AG20443 (cell line): Measurements from ENCODE around the gene TMEM132C.
"Not testable (repeated sequence)": the region's sequence is repeated elsewhere in the genome, so short reads cannot be mapped to it uniquely, and the experiment has no call there.

Experiments
- DNase-seq: peaks from one replicate; pipeline ENCODE4 v3.0.0; 2012; ENCODE audit warnings: low spot score, mixed read lengths

TMEM132C gene

DNA sequence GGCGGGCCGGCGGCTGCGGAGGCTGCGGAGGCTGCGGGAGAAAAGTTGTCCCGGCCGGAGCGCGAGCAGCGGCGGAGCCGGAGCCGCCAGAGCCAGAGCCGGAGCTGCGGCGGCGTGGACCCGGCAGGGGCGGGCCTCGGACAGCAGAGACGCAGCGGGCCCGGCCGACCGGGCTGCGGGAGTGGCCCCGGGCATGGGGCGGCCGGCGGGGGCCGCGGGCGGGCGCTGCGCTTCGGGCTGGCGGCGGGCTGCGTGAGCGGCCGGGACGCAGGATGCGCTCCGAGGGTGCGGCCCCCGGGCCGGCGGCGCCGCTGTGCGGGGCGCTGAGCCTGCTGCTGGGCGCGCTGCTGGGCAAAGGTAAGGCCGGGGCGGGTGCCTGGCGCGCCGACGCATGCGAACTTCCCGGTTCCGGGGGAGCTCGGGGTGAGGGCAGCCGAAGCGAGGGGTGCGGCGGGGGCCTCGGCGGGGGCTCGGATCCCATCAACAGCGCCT is at the start of gene TMEM132C:
Gene TMEM132C, plus strand, starts transcription at position 40 of the 492 bp plus-strand sequence. Its CDS starts 233 bp downstream, at position 273.
- DNase-seq = peak; percentile 20

DNA sequence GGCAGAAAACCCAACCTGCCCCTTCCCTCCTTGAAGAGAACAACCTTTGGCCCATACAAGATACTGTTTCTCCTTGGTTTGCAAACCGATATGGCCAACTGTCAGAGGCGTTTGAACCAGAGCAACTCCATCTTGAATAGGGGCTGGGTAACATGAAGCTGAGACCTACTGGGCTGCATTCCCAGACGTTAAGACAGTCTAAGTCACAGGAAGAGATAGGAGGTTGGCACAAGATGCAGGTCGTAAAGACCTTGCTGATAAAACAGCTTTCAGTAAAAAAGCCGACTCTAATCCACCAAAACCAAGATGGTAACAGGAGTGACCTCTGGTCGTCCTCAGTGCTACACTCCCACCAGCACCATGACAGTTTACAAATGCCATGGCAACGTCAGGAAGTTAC is 42.7 kb upstream of the TMEM132C start:
- no peak for DNase-seq

DNA sequence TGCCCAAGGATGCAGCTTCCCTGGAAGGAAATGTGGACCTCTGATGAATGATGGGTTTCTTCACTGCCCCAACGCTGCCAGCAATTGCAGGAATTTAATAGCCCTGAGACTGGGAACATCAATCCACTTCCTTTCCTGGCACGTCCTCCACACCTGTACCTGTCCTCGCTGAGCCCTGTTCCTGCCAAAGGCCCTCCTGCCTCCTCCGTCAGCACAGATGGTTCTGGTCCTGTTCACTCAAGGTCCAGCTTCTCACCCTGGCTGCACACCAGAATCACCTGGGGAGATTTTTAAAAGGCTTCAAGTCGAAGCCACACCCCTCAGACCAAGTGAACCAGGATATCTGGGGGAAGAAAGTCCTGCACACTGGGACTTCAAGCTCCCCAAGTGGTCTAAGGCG is 38.4 kb upstream of the TMEM132C start:
- DNase-seq = no peak

DNA sequence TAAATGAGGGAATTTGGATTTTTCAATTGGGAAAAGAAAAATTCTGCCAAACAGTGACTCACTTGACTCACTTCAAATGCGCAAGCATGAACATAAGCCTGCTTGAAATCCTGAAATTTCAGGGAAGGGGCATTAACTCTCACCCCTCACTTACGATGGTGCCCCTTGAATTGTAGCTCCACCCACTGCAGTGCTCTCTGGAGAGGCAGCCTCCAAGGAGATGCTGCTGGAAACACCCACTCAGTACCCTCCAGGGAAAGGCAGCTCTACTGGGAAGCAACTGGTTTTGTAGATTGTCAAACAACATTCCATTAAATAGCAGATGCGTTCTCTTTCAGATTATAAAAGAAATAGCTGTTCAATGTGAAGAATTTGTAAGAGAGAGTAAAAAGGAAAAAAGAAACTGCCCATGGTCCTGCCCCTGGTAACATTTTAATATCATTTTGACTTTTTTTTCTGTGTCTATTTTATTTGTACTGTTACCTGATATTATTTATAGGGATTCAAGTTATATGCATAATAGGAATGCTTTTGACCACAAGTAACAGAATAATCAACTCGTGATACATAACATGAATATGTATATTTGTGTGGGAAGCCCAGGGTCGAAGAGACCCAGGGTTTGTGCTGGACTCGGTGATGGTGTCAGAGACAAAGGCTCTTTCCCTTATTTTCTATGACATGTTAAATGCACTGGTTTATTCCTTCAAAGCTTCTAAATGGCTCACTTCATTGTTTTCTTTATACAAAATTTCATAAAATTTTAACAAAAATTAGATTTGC is 31.1 kb upstream of the TMEM132C start:
- DNase-seq = no peak

DNA sequence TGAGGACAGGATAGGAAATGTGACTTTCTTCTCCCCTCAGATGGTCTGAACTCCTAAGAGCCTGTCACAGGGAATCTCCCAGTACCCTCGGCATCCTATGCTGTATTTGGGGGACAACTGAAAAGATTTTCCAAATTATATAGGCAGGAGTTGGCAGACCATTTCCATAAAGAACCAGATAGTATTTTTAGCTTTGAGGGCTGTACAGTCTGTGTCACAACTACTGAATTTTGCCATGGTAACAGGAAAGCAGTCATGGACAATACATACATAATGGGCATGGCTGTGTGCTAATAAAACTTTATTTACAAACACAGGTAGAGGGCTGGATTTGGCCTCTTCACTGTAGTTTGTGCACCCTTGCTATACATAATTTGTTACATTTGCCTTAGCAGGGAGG is 30.4 kb upstream of the TMEM132C start:
- DNase-seq = no peak

DNA sequence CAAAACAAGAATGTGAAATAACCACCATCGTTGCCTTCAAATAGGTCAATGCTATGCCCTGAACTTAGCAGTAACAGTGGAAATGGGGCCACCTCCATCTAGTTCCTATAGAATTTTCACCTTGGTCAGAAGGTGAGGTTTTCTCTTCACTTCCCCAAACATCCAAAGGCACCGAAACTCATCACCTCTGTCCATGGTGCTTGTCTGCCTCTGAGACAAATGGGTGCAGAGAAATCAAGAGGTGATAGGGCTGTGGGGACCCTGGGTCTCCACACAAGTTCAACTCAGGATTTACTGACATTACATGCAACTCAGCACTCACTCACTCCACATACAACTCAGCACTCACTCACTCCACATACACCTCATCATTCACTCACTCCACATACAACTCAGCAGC is 26.2 kb upstream of the TMEM132C start:
- DNase-seq = no peak

DNA sequence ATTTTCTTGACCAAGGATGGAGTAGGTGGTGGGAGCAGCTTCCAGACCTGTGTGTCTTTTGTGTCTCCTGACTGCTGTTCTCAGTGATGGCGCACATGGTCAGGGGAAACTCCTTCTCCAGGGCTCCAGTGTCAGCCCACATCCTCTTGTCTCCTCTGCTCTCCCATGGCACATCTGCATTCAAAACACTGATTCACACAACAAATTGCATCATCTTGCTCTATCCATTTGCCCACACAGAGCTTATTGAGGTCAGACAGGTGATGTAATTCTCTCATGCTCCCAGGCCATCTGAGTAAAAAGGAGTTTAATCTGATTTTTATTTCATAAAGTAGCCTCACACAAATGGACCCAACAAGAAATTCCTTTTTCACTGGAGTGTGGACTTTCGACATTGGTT is 21.8 kb upstream of the TMEM132C start:
- no peak for DNase-seq

DNA sequence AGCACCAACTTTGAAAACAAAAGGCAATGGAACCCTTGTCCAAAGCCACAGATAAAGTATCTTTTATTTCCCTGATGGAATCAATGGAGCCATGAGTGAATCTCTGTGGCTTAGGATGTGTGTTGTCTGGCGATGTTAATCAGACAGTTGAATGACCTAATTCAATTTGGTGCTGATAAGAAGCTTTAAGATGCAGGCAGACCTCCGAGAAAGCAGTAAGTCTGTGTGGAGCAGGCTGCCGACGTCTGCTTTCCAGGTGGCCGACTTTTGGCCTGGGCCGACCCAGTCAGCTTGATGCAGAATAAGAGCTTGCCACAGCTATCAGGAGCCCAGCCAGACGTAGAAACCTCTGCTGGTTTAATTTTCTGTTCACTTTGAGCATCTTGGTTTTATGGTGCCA is 21.1 kb upstream of the TMEM132C start:
- DNase-seq = no peak

DNA sequence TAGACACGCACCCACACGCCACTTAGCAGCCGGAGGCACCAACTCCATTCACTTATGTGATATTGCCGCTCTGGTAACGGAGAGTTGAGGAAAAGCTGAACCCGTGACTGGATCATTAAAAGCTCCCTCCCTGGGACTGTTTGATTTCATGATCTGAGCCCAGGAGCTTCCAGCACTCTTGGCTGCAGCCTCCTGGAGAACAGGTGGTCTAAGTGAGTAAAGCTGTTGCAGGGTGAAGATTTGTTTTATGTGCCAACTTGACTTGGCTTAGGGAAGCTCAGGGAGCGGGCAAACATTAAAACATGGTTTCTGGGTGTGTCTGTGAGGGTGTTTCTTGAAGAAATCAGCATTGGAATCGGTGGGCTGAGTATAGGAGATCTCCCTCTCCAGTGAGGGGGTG is 16.9 kb upstream of the TMEM132C start:
- DNase-seq = no peak

DNA sequence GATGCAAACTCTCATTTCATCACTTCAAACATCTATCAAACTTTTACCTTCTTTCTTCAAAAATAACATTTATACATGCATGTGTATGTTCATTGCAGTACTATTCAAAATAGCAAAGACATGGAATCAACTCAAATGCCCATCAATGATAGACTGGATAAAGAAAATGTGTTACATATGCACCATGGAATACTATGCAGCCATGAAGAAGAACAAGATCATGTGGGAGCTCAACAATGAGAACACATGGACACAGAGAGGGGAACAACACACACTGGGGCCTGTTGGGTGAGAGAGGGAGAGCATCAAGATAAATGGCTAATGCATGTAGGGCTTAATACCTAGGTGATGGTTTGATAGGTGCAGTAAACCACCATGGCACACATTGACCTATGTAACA is 13.1 kb upstream of the TMEM132C start:
- not testable (repeated sequence) for DNase-seq

DNA sequence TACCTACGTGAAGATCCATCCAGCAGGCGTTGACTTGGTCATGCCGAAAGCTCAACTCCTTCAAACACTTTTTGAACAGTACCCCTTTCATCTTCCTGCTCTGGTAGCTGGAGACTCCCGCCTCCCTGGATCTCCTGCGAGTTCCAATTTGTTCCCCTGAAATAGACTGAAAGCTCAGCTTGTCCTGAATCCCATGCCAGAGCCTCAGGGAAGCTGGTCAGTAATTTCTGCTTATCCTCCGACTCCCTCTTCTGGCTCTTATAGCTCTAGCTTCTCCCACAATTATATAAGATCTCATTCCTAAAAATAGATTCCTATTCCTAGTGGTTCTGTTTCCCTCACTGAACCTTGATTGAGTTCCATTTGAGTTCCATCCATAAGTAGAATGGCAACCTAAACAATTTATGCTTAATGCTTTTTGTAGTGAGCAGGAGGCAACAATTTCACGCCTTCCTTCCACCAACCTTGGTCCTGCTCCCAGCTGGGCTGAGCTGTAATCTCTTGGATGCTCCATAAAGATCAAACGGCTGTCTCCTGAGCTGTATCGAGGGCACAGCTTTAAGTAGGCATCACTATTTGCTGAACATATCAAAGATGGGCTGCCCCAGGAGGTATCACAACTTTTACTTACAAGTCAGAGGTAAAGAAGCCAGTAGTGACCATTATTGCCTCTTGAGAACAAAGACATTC is 8.0 kb upstream of the TMEM132C start:
- no peak for DNase-seq

DNA sequence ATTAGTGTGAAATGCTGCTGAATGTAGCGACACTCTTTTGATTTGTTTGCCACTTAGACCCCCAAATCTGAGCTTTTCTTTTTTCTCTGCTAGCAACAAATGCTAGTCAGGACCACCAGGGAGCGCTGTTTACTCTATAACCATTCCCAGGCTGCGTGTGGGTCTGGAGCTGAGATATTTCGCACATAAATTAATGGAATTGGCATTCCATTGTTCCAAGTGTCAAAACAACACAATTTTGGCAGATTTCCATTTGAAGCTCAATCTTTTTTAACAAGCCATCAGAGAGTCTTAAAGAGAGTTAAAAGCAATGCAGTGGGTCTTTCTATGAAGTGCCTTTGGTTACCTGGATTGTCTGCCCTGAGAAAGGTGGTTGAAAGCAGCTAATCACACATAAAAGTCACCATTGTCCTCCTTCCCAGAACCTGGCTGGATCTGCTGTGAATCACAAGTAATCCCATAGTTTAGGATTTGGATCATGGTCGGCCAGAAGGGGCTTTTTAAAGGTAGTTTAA is 7.4 kb upstream of the TMEM132C start:
- DNase-seq = no peak

DNA sequence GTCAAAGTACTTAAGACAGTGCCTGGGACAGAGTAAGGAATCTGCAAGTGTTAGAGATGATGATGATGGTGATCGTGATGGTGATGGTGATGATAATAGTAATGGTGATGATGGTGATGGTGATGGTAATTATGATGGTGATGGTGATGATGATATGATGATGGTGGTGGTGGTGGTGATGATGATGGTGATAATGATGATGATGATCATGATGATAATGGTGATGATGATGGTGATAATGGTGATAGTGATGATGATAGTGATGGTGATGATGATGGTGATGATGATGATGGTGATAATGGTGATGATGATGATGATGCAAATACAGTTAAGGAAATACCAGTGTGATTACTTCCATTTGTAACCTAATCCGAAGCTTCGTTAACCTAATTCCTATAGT is 5.2 kb upstream of the TMEM132C start:
- DNase-seq = no peak

DNA sequence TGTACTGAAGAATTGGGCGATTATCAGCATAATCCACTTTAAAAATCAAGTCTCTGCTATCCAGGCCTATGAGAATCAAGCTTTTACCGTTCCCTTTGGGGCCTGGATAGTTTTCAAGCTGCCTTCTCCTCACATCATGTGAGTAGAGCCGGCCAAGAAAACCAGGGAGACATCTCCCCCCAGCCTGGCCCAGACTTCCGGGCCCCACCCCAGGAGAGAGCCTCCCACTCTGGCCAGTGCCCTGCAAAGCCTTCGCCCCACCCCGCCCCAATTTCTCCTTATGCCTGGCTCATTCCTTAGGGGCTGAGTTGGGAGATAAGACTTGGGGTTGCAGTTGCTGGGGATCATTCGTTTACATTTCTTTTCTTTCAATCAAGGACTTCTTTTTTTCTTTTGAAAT is 1.4 kb upstream of the TMEM132C start:
- no peak for DNase-seq

DNA sequence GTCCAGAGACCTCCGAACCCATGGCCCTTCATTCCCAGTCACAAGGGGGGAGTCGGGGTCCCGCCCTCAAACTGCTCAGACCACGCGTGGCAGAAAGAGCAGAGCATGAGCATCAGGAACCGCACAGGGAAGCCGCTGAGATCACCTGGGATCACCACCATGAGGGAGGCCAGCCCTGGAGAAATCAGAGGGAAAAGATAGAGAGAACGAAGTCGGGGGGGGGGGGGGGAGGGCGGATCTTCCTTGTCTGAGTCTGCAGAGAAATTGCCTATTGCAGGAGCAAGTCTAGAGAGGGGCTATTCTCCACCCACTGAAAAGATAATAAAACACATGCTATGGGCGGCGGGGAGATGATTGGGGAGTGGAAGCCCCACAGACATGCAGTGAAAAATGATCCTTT is 884 bp upstream of the TMEM132C start:
- no peak for DNase-seq

DNA sequence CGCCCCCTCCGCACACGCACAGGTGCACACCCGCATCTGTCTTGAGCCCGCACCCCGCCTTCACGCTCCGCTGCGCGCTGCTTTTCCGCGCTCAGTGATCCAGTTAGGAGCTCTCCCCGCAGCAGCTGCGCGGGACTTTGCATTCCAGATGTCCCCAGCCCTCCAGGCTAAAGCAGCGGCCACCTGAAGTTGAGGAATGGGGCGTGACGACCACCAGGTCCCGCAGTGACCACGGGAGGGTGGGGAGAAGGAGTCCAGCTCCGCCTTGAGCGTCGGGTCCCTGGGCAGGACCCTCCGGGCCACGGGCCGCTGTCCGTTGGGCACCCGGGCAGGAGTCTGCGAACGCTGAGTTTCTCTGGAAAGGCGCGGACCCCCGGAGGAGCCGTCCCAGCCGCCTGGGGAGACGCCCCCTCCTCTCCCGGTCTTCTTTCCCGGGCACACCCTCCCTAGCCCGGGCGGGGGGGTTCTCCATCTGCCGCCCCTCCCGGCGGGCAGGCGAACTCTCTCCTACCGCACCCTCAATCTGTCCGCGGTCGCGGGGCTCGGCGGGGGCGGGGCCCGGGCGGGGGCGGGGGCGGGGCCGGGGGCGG is 334 bp upstream of the TMEM132C start:
- peak; percentile 13 for DNase-seq

DNA sequence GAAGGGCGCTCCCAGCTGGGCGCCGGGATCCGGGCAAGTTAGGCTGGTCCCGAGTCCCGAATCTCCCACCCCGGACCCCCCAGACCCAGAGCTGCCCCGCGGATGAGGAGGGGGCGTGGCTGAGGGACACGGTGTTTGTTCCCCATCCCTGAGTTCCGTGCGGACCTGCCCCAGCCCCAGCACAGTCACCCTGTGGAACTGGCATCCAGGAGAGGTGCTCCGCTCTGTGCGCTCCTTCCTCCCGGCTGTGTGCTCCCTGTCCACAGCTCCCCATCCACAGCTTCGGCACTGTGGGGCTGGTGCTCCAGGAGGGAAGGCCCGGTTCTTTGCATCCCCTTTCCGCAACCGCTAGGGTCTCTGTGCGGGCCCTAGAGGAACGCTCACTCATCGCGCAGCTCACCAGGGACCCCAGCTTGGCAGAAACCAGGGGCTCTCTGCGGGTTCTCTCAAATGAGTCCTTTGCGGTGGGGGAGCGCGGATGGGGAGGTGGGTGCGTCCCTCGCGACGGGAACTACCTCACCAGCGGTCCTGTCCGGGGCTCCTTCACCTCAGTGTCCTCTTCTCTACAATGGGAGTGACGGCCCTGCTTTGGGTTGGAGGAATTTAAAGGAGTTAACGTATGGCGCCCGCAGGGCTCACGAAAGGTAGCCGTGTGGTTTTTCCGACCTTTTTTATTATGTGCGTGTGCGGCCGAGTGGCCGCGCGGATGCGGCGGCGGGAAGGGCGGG is 845 bp downstream of the TMEM132C start:
- no peak for DNase-seq

DNA sequence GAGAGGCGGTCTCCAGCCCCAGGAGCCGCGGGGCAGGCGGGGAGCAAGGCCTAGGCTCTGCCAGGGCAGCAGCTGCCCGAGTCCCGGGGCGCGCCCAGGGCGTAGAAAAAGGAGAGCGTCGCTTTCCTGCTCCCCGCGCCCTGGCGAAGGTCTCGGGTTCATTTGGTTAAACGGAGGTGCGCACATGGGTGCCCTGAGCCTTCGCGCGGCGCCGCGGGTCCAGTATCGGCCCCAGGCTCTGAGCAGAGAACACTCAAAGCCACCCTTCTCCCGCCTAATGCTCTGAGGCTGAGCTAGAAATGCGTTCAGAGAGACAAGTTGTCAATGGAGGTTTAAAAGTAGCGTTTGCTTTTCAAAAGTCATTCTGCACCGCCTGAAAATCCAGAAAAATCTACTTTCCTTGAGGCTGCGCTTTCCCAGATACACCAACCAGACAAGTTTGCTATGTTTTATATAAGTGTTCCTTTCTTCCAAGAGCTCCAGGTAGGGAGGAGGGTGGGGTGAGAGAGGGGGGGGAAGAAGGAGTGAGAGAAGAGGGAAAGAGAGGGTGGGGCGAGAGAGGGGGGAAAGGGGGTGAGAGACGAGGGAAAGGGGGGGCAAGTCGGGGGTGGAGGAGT is 1.5 kb downstream of the TMEM132C start:
- no peak for DNase-seq

DNA sequence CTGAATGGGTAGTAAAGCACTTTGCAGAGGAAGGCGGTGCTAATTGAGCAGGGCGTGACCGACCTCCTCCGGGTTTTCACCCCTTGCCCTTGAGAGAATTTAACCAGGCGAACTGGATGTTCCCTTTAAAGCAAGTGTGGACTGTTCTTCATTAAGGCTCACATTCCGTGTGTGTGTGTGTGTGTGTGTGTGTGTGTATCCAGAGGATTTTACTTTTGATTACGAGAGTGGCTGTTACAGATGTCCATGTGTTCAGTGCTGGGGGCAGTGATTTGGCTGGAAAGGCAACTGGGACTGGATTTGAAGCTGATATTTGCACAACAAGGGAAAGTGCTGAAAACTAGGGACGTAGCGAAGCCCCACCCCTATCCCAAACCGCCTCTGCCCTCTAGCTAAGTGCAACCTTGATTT is 2.2 kb downstream of the TMEM132C start:
- DNase-seq = no peak

DNA sequence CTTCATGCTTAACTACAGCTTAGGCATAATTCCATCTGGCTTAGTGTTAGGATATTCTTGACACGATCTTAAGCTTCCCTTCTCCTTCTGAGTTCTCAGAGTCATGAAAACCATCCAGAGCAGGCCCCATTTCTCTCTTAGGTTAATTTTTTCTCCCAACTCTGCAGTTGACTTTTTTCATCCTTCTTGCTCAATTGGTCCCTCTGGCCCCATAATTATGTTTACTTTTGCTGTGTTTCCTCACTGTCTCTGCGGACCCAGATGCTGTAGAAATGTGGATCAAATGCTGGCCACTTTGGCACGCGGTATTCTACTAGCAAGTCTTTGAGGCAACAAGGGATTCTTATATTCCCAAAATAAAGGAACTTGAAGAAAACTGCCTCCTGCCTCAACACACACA is 9.5 kb downstream of the TMEM132C start:
- no peak for DNase-seq

DNA sequence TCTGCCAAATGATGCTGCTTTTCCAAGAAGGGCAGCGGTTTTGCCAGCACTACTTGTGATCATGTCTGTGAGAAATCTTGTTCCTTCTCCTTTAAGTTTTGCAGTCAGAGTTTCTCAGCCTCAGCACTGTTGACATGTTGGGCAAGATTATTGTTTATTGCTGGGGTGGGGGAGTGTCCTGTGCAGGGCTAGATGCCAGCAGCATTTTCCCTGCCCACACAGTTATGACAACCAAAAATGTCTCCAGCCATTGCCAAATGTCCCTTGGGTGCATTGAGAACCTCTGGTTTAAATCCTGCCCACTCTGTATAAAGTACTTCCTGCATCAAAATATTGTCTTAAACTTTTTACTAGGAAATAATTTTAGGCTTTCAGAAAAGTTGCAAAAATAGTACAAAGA is 20.0 kb downstream of the TMEM132C start:
- DNase-seq = no peak

DNA sequence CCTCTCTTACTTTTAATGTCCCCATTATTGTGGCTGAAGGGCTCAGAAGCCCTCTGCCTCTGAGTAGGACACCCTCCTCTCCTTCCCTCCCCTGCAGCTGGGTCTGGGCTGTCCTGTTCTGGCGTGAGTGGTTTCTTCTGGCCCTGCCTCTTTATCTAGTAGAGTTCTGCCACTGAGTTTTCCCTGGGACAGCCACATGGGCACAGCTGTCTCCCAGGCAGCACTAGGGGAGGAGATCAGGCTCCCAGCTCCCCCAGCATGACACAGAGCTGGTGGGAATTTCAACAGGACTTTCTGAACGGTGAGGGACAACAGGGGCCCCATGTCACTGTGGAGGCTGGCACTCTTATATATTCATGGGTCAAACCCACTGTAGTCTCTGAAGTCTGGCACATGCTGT is 21.4 kb downstream of the TMEM132C start:
- DNase-seq = no peak
